AG04450 (cell line): ENCODE data around the gene ACOXL. TPM values are rescaled to one million over a fixed set of nuclear protein-coding genes. Genes with fewer than 3 reads are reported as not detected.

Experiments
- CTCF ChIA-PET: fragments of 300-600, 350-600 bp; formaldehyde crosslinking; extraction: SDS; loops from one replicate; lab custom pipeline; 2022; ENCODE audit warnings: antibody characterized with exemption, inconsistent platforms; lab: Charles Lee
- POLR2A ChIA-PET: fragments of 350-600 bp; formaldehyde crosslinking; extraction: SDS; loops from one replicate; lab custom pipeline; 2021; ENCODE audit warnings: antibody characterized with exemption, inconsistent platforms; lab: Yijun Ruan, JAX
- DNase-seq: peaks from one replicate; pipeline ENCODE4 v3.0.0-alpha.2; 2011; ENCODE audit warnings: low read depth, low spot score
- H3K27ac ChIP-seq: one replicate; pipeline ENCODE4 v1.5.1; 2012; ENCODE audit warnings: low read depth, low read length, control low read depth
- H3K27me3 ChIP-seq: one replicate; pipeline ENCODE4 v1.6.0; 2012; ENCODE audit warnings: low read length; ENCODE audit not compliant: control insufficient read depth, insufficient read depth
- H3K4me3 ChIP-seq: 2 replicates; pipeline ENCODE4 v1.5.1; 2011; ENCODE audit warnings: mild to moderate bottlenecking, low read depth, low read length, control low read depth
- H3K9me3 ChIP-seq: 2 replicates; pipeline ENCODE4 v1.5.1; 2012; ENCODE audit warnings: low read length; ENCODE audit not compliant: control insufficient read depth, insufficient read depth
- polyA plus RNA-seq: library from polyadenylated mRNA; depleted of rRNA; stranded (reverse); fragments of >200 nt; gene quantifications from 2 replicates; pipeline ENCODE4 v1.2.3, GENCODE V29; 2011
- TF ChIP-seq, protein P1 (sequence below): IDR thresholded peaks from 2 replicates; pipeline ENCODE4 v1.5.1; 2011; ENCODE audit warnings: low read depth, low read length, control low read depth, inconsistent platforms

ACOXL gene
- polyA plus RNA-seq, 1 experiment = not detected

DNA sequence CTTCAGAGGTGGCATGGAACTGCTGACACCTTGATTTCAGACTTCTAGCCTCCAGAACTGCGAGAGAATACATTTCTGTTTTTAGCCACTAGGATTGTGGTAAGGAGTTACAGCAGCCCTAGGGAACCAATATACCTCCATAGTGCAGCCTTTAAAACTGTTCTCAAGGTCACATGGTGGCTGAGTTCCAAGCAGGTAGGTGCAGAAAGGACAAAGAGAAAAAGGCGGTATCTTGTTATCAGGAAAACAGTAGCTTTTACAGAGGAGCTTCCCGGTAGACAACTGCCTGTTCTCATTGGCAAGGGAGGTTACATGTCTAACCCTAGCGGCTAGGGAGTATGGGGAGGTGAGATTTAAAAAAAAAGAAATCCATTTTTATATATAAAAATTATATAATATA lies 292.1 kb downstream of the ACOXL start:
- CTCF ChIA-PET = no interaction called here

DNA sequence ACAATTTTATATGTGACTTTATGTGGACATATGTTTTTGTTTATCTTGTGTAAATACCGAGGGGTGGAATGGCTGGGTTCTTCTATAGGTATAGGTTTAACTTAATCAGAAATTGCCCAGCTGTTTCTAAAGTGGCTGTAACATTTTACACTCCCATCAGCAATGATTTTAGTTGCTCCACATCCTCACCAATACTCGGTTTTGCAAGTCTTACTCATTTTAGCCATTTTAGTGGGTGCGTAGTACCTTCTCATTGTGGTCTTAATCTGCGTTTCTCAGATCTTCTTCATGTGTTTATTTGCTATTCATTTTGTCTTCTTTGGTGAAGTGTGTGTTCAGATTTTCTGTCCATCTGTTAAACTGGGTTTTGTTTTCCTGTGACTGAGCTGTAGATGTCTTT lies 292.9 kb downstream of the ACOXL start:
- H3K9me3 ChIP-seq = no peaks in the 10 kb centered on the region
- TF ChIP-seq, protein P1, sequence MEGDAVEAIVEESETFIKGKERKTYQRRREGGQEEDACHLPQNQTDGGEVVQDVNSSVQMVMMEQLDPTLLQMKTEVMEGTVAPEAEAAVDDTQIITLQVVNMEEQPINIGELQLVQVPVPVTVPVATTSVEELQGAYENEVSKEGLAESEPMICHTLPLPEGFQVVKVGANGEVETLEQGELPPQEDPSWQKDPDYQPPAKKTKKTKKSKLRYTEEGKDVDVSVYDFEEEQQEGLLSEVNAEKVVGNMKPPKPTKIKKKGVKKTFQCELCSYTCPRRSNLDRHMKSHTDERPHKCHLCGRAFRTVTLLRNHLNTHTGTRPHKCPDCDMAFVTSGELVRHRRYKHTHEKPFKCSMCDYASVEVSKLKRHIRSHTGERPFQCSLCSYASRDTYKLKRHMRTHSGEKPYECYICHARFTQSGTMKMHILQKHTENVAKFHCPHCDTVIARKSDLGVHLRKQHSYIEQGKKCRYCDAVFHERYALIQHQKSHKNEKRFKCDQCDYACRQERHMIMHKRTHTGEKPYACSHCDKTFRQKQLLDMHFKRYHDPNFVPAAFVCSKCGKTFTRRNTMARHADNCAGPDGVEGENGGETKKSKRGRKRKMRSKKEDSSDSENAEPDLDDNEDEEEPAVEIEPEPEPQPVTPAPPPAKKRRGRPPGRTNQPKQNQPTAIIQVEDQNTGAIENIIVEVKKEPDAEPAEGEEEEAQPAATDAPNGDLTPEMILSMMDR = no peak
- DNase-seq = no peak
- H3K27me3 ChIP-seq = peaks cover 29% of the 10 kb centered on the region
- CTCF ChIA-PET = no interaction called here
- H3K27ac ChIP-seq = no peak overlapping the region
- POLR2A ChIA-PET = no interaction called here
- no peak overlapping the region for H3K4me3 ChIP-seq

More for the DNA sequence above, 292.1 kb downstream of the ACOXL start:
- TF ChIP-seq, protein P1 = no peak
- no peak overlapping the region for H3K27ac ChIP-seq
- no peak for DNase-seq
- no peaks in the 10 kb centered on the region for H3K9me3 ChIP-seq
- no peak overlapping the region for H3K4me3 ChIP-seq
- POLR2A ChIA-PET = no interaction called here
- H3K27me3 ChIP-seq = peaks cover 25% of the 10 kb centered on the region

DNA sequence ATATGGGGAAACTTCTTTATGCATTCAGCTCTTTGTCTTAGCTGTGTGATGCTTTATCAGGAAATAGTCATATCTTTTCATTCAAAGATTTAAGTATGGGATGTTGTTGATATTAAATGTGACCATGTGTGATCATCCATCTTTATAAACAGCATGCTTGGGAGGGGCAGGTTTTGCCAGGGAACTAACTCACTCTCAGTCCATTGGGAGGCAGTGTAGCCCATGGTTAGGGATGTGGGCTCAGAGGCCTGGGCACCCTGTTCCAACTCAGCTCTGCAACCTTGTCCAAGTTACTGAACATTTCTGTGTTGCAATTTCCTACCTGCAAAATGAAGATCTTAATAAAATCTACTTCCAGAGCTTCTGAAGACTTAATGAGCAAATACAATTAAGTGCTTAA lies 296.3 kb downstream of the ACOXL start:
- no peaks in the 10 kb centered on the region for H3K9me3 ChIP-seq
- ChIA-PET CTCF (no interaction called here), POLR2A (no interaction called here)
- TF ChIP-seq, protein P1 = no peak
- DNase-seq = no peak
- peaks cover 27% of the 10 kb centered on the region for H3K27me3 ChIP-seq
- H3K4me3 ChIP-seq = no peak overlapping the region
- no peak overlapping the region for H3K27ac ChIP-seq

DNA sequence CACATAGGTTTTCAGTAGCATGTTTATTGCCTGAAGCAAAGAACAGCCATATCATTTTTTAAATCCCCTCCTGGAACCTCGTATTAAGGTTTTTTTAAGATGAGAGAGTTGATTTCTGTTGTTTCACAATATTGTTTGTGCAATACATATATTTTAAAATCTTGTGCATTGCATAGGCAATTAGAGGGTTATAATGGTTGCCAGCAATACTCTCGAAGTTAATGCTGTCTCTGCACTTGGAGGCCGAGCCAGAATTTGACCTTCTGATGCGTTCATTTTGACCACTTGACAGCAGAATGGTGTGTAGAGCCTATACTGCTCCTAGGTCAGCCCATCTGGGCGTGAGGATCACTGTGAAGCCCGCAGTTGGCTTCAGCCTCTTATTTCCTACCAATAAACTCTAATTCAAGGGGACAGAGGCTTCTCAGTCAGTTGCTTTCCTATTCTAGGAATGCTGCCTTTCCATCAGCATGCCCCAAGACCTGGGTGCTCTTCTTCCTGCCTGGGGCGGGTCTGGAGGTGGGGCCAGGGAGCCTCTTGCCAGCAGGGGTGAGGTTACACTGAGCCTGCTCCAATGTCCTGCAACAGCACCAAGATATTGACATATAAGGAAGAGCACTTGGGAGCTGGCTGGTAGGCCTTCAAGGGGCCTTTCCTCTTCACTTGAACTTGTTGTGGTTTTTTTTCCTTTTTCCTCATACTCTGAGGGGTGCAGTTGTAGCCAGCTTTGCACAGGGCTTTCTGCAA lies 297.0 kb downstream of the ACOXL start:
- DNase-seq = no peak
- CTCF ChIA-PET = no interaction called here
- Histone ChIP-seq H3K4me3 (no peak overlapping the region), H3K27ac (no peak overlapping the region), H3K27me3 (peaks cover 24% of the 10 kb centered on the region), H3K9me3 (no peaks in the 10 kb centered on the region)
- TF ChIP-seq, protein P1 = no peak
- POLR2A ChIA-PET = no interaction called here

DNA sequence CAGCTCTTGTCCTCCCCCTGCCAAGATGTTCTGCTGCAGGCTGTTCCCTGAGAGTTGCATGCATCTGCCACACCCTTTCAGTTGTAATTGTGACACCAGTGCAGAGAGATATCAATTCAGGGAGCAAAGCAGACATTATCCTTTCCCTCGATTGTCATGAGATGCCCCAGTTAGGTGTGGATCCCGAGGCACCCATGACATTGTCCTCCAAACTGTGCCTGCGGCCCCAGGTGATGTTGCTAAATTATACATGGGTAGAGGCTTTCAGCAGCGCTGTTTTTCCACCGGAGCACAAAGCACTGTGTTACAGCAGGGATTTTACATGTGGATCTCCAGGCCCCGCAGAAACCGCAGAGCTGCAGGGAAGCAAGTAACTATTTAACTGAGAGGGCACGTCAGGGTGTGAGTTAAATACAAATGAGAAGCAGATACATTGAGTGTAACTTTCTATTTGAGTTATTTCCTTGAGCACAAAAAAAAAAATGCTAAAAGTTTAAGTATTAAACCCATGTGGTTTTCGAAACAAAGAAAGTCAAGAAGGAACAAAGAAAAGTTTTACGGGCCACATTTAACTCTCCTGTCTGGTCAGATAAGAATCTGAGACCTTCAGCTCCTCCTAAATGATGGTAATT lies 298.0 kb downstream of the ACOXL start:
- TF ChIP-seq, protein P1 = no peak

More for the DNA sequence above, 298.0 kb downstream of the ACOXL start:
- H3K9me3 ChIP-seq = no peaks in the 10 kb centered on the region
- H3K27ac ChIP-seq = no peak overlapping the region
- no peak overlapping the region for H3K4me3 ChIP-seq
- DNase-seq = no peak
- CTCF ChIA-PET = no interaction called here
- POLR2A ChIA-PET = no interaction called here
- H3K27me3 ChIP-seq = peaks cover 29% of the 10 kb centered on the region
